Neural cell (in vitro differentiated cells): ENCODE results near the gene FAM210B. TPM values are rescaled to one million over a fixed set of nuclear protein-coding genes. Genes with fewer than 3 reads are reported as not detected.

Experiments
- H2AFZ ChIP-seq: fragments of 200-600, 300-800 bp; sonication (generic), shearing (Covaris generic); 2 replicates; pipeline ENCODE4 v1.6.0; 2014; ENCODE audit warnings: low read depth, mild to moderate bottlenecking, antibody characterized with exemption, low read length, moderate library complexity
- H3F3A ChIP-seq: fragments of 200-600 bp; shearing (Covaris generic); 2 replicates; pipeline ENCODE4 v1.6.1; 2016; ENCODE audit warnings: mild to moderate bottlenecking, moderate library complexity, mixed read lengths, antibody characterized with exemption, low read length; ENCODE audit not compliant: insufficient read depth, poor library complexity, severe bottlenecking
- H3K27ac ChIP-seq: fragments of 200-600, 300-800 bp; sonication (generic), shearing (Covaris generic); 2 replicates; pipeline ENCODE4 v1.5.1; 2014; ENCODE audit warnings: mild to moderate bottlenecking, low read length, moderate library complexity
- H3K27me3 ChIP-seq: fragments of 300-800, 200-600 bp; sonication (generic), shearing (Covaris generic); 2 replicates; pipeline ENCODE4 v1.6.0; 2014; ENCODE audit warnings: mild to moderate bottlenecking, low read depth, low read length, moderate library complexity; ENCODE audit not compliant: insufficient read depth
- H3K36me3 ChIP-seq: fragments of 300-800, 200-600 bp; sonication (generic), shearing (Covaris generic); 2 replicates; pipeline ENCODE4 v1.5.1; 2014; ENCODE audit warnings: mild to moderate bottlenecking, antibody characterized with exemption, low read length, moderate library complexity; ENCODE audit not compliant: insufficient read depth
- H3K4me2 ChIP-seq: fragments of 300-800, 200-600 bp; sonication (generic), shearing (Covaris generic); 2 replicates; pipeline ENCODE4 v1.6.0; 2014; ENCODE audit warnings: mild to moderate bottlenecking, low read length
- H3K4me3 ChIP-seq: fragments of 300-800, 200-600 bp; sonication (generic), shearing (Covaris generic); 2 replicates; pipeline ENCODE4 v1.5.1; 2014; ENCODE audit warnings: mild to moderate bottlenecking, low read length, moderate library complexity
- H3K79me2 ChIP-seq: fragments of 200-600 bp; shearing (Covaris generic); replicated peaks from 2 replicates; pipeline ENCODE4 v1.6.0; 2014; ENCODE audit warnings: mild to moderate bottlenecking, low read length, moderate library complexity; ENCODE audit not compliant: insufficient read depth
- H3K9ac ChIP-seq: fragments of 300-800, 200-600 bp; sonication (generic), shearing (Covaris generic); 2 replicates; pipeline ENCODE4 v1.6.1; 2016; ENCODE audit warnings: mild to moderate bottlenecking, low read length, mixed read lengths
- H3K9me2 ChIP-seq: fragments of 200-600 bp; shearing (Covaris generic); 2 replicates; pipeline ENCODE4 v1.6.1; 2016; ENCODE audit warnings: mild to moderate bottlenecking, low read length, mixed read lengths; ENCODE audit not compliant: insufficient read depth
- H3K9me3 ChIP-seq: fragments of 200-600, 300-800 bp; sonication (generic), shearing (Covaris generic); 2 replicates; pipeline ENCODE4 v1.6.1; 2016; ENCODE audit warnings: mild to moderate bottlenecking, mixed run types, low read length, moderate library complexity, mixed read lengths
- H4K20me1 ChIP-seq: fragments of 200-600 bp; shearing (Covaris generic); 2 replicates; pipeline ENCODE4 v1.6.1; 2016; ENCODE audit warnings: mild to moderate bottlenecking, mixed run types; ENCODE audit not compliant: insufficient read depth
- EP300 ChIP-seq: fragments of 450-650 bp; conservative IDR thresholded peaks from 2 replicates; pipeline ENCODE4 v1.6.1; 2014; ENCODE audit warnings: antibody characterized with exemption, mild to moderate bottlenecking, moderate library complexity; ENCODE audit not compliant: poor library complexity, severe bottlenecking
- EZH2 ChIP-seq: fragments of 200-600, 300-800 bp; shearing (Covaris generic), sonication (generic); IDR thresholded peaks from 2 replicates; pipeline ENCODE4 v1.6.1; 2014; ENCODE audit warnings: antibody characterized with exemption, low read length, borderline replicate concordance, mild to moderate bottlenecking; ENCODE audit not compliant: insufficient read depth, poor library complexity, severe bottlenecking
- MXI1 ChIP-seq: fragments of 450-650 bp; conservative IDR thresholded peaks from 2 replicates; pipeline ENCODE4 v1.6.1; 2014; ENCODE audit warnings: antibody characterized with exemption, mild to moderate bottlenecking; ENCODE audit not compliant: poor library complexity, severe bottlenecking
- POLR2AphosphoS5 ChIP-seq: IDR thresholded peaks from 2 replicates; pipeline ENCODE4 v1.6.1; 2012
- RAD21 ChIP-seq: fragments of 450-650 bp; conservative IDR thresholded peaks from 2 replicates; pipeline ENCODE4 v1.6.1; 2014; ENCODE audit warnings: antibody characterized with exemption, mild to moderate bottlenecking, moderate library complexity
- SMC3 ChIP-seq: fragments of 450-650 bp; conservative IDR thresholded peaks from 2 replicates; pipeline ENCODE4 v1.6.1; 2014; ENCODE audit warnings: antibody characterized with exemption, mild to moderate bottlenecking, moderate library complexity; ENCODE audit not compliant: poor library complexity
- TAF1 ChIP-seq: IDR thresholded peaks from 2 replicates; pipeline ENCODE4 v1.6.1; 2012; ENCODE audit warnings: low read depth
- polyA plus RNA-seq: library from polyadenylated mRNA; depleted of rRNA; stranded (reverse); fragments of >200 nt; gene quantifications from 2 replicates; pipeline ENCODE4 v1.2.3, GENCODE V29; 2014
- TF ChIP-seq, protein P1 (sequence below): fragments of 450-650 bp; IDR thresholded peaks from 2 replicates; pipeline ENCODE4 v1.5.1; 2014; ENCODE audit warnings: antibody characterized with exemption, mild to moderate bottlenecking, moderate library complexity; ENCODE audit not compliant: poor library complexity, severe bottlenecking
- TF ChIP-seq, protein P2 (sequence below): IDR thresholded peaks from 2 replicates; pipeline ENCODE4 v1.6.1; 2012; ENCODE audit warnings: borderline replicate concordance

FAM210B gene
- polyA plus RNA-seq, 1 donor from 2014 or later, result 6.6 TPM

DNA sequence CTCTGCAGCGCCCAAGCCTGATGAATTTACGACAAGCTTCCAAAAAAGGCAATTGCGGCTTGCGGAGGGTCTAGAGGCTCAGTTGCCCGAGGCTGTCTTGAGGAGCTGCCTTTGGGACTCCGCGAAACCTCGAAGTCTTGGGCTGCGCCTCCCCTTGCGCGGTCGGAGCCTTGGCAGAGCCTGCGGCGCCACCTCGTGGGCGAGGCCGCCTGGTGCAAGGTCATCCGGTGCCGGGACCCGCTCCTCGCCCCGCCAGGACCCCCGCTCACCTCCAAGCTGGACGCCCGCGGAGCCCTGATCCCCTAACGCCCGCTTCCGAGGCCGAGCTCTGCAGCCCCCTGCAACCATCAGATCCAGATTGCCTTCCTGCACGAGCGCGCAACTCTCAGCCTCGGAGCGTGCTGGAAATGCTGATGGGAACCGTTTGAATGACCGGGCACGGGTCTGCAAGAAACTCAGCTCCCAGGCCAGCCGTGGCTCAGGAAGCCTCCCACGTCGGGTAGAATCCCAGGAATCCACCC, 14.9 kb upstream of the FAM210B start:
- Histone ChIP-seq H3K27ac (no peak overlapping the region), H3K4me3 (peak overlapping the region; percentile 61), H4K20me1 (no peaks in the 10 kb centered on the region), H3K79me2 (no peaks in the 10 kb centered on the region), H3K9ac (peak overlapping the region; percentile 5), H2AFZ (no peak overlapping the region), H3F3A (no peaks in the 10 kb centered on the region), H3K27me3 (peaks cover 15% of the 10 kb centered on the region), H3K4me2 (no peak overlapping the region), H3K9me3 (no peaks in the 10 kb centered on the region), H3K9me2 (no peaks in the 10 kb centered on the region), H3K36me3 (no peaks in the 10 kb centered on the region)
- TF ChIP-seq SMC3, result peak; percentile 89
- TF ChIP-seq, protein P1, sequence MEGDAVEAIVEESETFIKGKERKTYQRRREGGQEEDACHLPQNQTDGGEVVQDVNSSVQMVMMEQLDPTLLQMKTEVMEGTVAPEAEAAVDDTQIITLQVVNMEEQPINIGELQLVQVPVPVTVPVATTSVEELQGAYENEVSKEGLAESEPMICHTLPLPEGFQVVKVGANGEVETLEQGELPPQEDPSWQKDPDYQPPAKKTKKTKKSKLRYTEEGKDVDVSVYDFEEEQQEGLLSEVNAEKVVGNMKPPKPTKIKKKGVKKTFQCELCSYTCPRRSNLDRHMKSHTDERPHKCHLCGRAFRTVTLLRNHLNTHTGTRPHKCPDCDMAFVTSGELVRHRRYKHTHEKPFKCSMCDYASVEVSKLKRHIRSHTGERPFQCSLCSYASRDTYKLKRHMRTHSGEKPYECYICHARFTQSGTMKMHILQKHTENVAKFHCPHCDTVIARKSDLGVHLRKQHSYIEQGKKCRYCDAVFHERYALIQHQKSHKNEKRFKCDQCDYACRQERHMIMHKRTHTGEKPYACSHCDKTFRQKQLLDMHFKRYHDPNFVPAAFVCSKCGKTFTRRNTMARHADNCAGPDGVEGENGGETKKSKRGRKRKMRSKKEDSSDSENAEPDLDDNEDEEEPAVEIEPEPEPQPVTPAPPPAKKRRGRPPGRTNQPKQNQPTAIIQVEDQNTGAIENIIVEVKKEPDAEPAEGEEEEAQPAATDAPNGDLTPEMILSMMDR, result peak; percentile 90
- no peak for TF ChIP-seq MXI1
- TF ChIP-seq, protein P2, sequence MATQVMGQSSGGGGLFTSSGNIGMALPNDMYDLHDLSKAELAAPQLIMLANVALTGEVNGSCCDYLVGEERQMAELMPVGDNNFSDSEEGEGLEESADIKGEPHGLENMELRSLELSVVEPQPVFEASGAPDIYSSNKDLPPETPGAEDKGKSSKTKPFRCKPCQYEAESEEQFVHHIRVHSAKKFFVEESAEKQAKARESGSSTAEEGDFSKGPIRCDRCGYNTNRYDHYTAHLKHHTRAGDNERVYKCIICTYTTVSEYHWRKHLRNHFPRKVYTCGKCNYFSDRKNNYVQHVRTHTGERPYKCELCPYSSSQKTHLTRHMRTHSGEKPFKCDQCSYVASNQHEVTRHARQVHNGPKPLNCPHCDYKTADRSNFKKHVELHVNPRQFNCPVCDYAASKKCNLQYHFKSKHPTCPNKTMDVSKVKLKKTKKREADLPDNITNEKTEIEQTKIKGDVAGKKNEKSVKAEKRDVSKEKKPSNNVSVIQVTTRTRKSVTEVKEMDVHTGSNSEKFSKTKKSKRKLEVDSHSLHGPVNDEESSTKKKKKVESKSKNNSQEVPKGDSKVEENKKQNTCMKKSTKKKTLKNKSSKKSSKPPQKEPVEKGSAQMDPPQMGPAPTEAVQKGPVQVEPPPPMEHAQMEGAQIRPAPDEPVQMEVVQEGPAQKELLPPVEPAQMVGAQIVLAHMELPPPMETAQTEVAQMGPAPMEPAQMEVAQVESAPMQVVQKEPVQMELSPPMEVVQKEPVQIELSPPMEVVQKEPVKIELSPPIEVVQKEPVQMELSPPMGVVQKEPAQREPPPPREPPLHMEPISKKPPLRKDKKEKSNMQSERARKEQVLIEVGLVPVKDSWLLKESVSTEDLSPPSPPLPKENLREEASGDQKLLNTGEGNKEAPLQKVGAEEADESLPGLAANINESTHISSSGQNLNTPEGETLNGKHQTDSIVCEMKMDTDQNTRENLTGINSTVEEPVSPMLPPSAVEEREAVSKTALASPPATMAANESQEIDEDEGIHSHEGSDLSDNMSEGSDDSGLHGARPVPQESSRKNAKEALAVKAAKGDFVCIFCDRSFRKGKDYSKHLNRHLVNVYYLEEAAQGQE, result no peak
- peak; percentile 86 for TF ChIP-seq RAD21
- no peak for TF ChIP-seq EZH2

DNA sequence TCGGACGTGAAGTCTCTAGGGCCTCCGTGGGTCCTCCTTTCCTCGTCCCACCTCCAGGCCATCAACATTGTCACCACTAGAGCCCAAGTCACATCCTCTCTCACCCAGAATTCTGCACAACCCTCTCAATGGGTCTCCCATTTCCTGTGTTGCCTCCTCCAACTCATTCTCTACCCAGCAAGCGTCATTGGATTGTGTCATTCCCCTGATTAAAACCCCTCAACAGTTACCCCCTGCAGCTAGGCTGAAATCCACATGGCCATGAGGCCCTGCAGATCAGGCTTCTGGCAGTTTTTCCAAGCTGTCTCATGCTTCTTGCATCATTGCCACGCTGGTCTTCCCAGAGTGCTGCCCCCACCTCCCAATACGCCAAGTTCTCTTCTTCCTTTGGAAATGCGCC, 12.9 kb upstream of the FAM210B start:
- H3K9me3 ChIP-seq, result no peaks in the 10 kb centered on the region
- H3F3A ChIP-seq, result no peaks in the 10 kb centered on the region
- no peaks in the 10 kb centered on the region for H3K79me2 ChIP-seq
- H3K36me3 ChIP-seq, result no peaks in the 10 kb centered on the region
- H3K9me2 ChIP-seq, result no peaks in the 10 kb centered on the region
- H3K27ac ChIP-seq, result no peak overlapping the region
- H3K4me3 ChIP-seq, result no peak overlapping the region
- no peak overlapping the region for H2AFZ ChIP-seq
- no peak for TF ChIP-seq MXI1
- no peaks in the 10 kb centered on the region for H4K20me1 ChIP-seq
- H3K4me2 ChIP-seq, result no peak overlapping the region
- peaks cover 15% of the 10 kb centered on the region for H3K27me3 ChIP-seq
- H3K9ac ChIP-seq, result no peak overlapping the region

DNA sequence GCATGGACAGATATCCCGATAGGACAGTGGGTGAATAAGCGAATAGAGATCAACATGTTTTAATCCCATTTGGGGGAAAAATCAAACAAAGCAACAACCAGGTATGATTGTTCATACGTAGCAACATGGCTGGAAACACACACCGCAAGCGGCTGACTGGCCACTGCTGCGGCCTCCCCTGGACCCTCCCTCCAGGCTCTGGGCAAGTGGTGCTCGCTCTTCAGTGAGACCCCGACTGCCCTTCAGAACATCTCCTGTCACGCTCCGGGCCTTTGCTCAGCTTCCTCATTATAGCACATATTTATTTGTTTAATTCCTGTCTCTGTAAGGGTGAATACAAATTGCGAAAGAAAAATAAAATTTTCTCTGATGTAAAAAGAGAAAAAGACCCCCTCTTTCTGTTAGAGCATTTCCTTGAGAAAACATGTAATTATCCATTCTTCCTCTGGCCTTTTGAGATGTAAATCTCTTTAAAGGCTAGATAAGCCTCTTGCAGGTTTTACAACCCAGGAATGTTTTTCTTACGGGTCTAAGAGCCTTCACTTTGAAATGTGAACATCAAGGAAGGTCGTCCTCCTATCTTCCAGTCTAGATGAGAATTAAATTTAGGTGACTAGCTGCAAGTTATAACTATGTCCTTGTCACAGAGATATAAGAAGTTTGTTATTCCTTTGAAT, 11.0 kb upstream of the FAM210B start:
- no peaks in the 10 kb centered on the region for H4K20me1 ChIP-seq
- H3K4me2 ChIP-seq, result no peak overlapping the region
- H3K79me2 ChIP-seq, result no peaks in the 10 kb centered on the region
- no peak overlapping the region for H3K9ac ChIP-seq
- no peaks in the 10 kb centered on the region for H3F3A ChIP-seq
- no peaks in the 10 kb centered on the region for H3K9me2 ChIP-seq
- no peak overlapping the region for H3K4me3 ChIP-seq
- peaks cover 15% of the 10 kb centered on the region for H3K27me3 ChIP-seq
- no peak overlapping the region for H3K27ac ChIP-seq
- no peaks in the 10 kb centered on the region for H3K36me3 ChIP-seq
- no peaks in the 10 kb centered on the region for H3K9me3 ChIP-seq
- no peak overlapping the region for H2AFZ ChIP-seq
- TF ChIP-seq, protein P2, result no peak
- TF ChIP-seq, protein P1, result no peak
- TF ChIP-seq SMC3 (no peak), MXI1 (no peak), POLR2AphosphoS5 (no peak), EP300 (no peak), EZH2 (no peak), RAD21 (no peak), TAF1 (no peak)
